HG02759 (cell line): ENCODE results near the gene TOB1.
"Not testable (repeated sequence)": the region's sequence is repeated elsewhere in the genome, so short reads cannot be mapped to it uniquely, and the experiment has no call there.

Experiments
- ATAC-seq: cut with Tn5 transposase; IDR thresholded peaks from one replicate; pipeline ENCODE4 v1.9.1; 2021; ENCODE audit warnings: mild to moderate bottlenecking, moderate library complexity; ENCODE audit not compliant: unreplicated experiment

The TOB1 gene

DNA sequence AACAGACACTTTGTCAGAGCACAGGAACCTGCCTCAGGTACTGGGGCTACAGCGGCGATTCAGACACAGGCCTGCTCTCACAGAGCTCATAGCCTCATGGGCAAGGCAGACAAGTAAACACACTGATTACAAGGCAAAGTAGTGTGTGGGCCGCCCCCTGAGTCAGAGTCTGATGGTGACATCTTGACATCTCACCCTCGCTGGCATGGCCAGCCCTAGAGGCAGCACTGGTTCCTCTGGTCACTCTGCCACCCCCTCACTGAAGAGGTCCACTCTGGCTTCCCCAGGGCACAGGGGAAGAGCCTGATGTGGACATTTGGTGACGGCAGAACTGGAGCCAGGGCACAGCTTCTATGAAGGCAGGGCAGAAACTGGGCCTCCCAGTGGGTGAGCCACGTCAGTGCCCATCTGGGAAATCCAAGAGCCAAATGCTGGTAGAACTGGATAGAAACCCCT is 32.9 kb upstream of the TOB1 start:
- no peak for ATAC-seq

DNA sequence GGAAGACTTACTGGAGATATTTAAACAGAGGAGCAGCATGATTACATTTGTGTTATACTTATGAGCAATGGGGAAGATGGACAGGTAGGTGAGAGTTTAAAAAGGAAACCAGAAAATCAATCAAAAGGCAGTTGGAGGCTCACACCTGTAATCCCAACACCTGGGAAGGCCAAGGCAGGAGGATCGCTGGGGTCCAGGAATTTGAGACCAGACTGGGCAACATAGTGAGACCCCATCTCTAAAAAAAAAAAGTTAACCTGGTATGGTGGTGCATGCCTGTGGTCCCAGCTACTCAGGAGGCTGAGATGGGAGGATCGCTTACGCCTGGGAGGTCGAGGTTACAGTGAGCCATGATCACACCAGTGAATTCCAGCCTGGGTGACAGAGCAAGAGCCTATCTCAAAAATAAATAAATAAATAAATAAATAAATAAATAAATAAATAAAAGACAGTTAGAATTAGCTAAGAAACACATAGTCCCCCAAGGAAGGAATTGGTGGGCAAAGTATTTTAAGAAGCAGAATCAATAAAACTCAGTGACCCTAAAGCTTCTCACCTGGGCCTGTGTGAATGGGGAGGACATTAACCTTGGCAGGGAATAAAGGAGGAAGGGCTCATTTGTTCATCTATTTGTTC is 32.3 kb upstream of the TOB1 start:
- no peak for ATAC-seq

DNA sequence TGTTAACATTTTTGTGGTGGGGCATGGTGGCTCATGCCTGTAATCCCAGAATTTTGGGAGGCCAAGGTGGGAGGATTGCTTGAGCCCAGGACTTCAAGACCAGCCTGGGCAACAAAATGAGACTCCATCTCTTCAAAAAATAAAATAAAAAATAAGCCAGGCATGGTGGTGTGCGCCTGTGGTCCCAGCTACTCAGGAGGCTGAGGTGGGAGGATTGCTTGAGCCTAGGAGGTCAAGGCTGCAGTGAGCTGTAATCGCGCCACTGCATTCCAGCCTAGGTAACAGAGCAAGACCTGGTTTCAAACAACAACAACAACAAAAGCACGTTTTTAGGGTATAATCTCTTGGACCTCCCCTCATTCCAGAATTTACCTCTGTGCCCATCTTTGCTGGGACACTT is 28.4 kb upstream of the TOB1 start:
- ATAC-seq: not testable (repeated sequence)

DNA sequence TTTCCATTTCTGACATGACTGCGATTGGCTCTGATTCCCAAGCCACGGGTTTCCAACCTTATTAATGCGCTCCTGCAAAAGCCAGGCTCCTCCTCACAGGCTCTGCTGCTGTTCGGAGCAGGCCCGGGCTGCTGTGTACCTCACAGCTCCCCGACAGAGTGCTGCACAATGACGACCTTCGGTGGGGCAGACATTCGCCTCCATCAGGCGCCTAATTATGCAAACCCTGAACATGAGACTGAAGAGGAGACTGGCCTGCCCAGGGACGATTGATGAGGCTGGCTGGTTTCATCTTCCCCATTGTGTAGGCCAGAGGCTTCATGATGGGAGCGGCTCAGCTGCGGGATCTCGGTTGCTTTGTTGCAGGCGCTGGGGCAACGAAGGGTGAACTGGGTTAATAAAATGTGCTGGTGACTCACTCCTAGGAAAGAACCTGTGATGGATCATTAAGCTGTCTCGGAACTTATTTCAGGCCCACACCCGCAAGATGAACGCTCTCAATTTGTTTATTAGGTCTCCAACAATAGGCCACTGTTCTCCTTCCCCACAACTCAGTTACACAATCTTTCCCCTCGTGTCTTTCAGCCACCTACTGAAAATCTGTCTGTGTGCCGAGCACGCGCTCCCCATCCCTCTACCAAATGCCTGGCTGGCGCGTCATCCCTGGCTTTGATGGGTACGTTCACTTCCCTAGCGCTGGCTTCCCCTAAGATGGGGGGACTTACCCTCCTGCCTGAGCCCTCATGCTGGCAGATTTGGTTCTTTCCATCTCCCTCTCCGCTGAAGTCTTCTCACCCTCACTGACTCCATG is 27.2 kb upstream of the TOB1 start:
- ATAC-seq: no peak

DNA sequence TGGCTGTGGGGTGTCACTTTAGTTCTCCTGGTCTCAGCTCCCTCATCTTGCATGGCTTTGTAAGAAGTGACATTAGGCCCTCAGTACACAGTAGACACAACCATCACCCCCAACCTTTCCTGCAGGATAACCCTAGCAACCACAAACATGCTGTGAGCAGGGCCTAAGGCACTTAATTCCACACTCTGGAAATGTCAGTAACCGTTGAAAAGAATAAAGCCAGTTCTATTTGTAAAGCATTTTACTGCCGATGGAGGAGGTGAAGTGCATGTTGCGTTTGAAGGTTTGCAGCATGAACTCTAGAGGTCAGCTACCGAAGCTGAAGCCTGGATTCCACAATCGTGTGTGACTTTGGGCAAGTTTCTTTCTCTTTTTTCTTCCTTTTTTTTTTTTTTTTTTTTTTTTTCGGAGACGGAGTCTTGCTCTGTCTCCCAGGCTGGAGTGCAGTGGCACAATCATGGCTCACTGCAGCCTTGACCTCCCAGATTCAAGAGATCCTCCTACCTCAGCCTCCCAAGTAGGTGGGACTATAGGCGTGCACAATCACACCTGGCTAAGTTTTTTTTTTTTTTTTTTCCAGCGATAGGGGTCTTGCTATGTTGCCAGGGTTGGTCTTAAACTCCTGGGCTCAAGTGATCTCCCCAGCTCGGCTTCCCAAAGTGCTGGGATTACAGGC is 26.1 kb upstream of the TOB1 start:
- no peak for ATAC-seq

DNA sequence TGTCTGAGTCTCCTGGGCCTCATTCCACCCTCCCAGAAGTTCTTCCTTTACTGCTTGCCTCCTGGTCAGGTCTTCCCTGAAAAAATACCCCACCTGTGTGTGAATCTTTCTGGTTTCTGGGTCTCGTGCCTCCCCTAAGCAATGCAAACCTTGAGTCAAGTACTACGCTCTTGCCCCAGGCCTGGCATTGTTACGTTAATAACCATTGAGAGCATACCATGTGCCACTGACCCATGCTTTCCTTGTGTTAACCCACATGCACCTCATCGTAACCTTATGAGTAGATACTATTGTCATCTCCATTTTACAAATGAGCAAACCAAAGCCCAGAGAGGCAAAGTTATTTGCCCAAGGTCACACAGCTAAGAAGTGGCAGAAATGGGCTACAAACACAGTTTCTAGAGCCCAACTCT is 25.4 kb upstream of the TOB1 start:
- ATAC-seq: no peak

DNA sequence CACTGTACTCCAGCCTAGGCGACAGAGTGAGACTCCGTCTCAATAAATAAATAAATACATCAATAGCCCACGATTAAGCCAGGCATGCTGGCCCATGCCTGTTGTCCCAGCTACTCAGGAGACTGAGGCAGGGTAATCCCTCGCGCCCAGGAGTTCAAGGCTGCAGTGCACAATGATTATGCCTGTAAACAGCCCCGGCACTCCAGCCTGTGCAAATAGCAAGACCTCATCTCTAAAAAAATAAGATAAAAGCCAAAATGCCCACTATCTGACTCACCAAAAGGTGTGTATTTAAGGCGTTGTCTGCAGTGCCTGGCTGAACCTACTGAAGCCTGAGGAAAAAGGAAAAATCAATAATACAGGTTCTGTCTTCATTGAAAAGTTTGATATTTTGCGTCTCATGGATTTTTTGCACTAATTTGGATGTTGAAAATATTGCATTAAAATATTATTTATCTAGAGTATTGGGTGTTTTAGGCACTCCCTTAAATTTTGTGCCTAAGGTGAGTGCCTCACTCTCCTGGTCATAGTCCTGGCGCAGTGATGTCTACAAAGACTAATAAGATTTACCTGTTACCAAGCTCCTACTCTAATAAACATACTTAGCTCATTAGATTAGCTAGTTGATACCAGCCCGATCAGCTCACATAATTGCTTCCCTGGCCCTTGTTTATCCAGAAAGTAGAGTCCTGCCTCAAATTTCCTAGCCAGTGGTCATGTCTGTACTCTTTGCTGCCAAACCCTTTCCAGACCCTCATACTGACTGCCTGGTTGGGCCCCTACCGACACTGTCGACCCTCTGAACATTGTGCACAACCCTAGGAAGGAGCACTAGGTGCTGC is 24.7 kb upstream of the TOB1 start:
- ATAC-seq: no peak

DNA sequence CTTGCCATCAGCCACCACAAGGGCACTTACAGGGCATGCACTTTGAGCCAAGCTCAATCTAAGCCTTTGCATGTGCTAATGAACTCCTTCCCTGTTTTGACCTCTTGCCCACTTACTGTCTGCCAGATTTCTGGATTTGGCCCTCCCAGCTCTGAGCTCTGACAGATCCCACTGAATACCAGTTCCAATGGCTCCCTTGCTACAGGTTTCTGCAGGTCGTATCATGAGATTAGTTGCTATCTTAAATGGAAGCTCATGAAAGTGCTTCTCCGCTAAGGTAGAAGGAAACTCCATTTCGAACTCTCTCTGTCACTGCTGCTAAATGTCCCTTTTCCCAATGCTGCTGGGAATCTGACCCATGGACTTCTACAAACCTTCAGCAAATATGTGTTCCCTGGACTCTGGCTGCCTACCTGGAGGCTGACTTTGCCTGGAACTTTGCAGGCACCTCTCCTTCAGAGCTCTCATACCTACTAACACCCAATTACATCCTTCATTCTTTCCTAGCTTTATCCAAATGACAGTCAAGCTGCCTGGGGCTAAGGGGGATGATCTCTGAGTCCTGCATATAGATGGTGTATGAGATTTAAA is 23.5 kb upstream of the TOB1 start:
- ATAC-seq: no peak

DNA sequence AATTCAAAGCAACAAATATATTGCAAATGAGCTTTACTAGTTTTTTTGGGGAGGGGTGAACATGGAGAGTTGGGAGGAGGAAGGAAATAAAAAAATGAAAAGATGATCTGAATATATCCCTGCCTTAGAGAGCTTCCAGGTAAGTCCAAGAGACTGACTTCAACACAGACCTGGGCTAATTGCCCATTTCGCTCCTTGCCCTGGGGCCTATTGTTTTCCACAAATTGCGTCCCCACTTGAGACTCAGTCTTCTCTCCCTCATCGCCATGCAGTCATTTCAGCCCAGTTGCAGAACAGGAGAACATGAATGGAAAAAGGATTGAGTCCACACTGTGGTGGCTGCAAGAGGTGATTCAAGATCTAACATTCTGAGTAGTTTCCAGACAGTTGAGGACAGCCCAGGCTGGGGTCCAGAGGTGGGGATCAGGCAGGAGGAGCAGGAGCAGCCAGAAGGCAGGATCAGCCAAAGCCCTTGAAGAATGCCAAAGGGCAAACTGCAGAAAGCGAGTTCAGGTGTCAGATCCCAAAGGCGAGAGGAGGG is 21.6 kb upstream of the TOB1 start:
- no peak for ATAC-seq

DNA sequence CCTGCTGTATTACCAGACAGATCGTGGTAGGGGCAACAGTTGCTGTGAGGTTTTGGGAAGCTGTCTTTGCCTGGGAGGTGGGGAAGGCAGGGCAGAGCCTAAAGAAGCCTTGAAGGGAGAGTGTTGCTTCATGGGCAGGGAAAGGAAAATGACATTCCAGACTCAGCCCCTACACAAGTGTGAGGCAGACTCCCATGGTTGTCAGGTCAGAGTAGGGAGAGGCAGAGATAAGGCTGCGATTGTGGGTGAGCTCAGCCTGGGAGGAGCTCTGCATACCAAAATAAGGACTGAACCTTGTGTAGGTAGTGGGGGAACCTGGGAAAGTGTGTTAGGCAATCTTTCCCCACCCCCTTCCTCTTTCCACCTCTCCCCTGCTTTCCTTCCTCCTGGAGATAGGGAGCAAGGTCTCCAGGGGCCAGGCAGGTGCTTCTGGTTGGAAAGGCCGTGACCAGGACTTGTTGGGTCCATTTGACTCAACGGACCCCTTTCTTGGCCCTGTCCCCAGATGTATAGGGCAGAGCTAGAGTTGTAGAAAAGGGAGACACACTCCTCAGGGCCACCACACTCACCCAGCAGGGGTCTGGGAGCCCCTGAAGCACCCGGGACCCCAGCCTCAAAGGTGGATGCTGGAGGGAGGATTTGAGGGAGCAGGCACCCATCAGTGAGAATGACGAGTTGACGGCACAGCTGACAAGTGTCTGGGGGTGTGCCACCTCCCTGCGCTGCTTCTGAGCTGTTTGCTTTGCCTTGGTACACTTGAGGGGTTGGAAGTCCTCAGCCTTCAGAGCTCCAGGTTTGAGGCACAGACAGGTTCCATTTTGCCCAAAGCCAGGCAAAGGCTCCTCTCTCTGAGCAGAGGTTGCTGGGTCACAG is 18.5 kb upstream of the TOB1 start:
- ATAC-seq: no peak

DNA sequence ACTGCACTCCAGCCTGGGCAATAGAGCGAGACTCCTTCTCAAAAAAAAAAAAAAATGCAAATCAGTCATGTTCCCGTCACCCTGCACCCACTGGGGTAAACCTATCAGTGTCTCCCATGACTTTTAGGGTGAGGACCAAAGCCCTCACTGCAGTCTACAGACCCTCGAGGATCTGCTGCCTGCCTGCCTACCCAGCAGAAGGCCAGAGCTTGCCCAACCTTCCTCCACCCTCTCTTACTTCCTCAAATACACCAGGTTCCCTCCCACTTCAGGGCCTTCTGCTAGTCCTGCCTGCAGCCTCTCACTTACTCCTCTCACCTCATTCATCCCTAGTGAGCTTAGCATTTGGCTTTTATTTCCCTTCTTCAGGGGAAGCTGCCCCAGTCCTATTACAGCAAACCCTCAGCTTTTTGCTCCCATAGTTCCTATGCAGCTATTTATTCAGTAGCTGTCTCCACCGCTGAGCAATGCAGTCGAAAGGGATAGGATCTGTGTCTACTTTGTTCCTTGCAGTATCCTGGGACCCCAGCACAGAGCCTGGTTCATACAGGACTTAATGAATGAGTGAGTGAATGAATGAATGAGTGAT is 17.8 kb upstream of the TOB1 start:
- no peak for ATAC-seq

DNA sequence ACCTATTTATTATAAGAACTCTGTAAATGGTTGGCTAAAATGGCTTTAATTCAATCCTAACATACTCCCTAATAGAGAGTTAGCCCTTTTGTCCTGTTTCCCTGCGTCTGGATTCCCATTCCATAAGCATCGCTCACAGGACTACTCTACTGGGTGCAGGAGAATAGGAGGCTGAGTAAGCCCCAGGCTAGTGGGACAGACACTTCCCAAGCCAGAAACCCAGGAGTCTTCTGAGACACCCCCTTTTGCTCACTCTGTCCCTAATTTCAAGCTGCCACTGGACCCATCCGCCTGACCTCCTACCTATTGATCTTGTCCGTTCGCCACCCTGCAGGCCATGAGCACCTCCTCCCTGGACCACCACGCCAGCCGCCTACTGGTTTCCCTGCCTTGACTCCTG is 16.7 kb upstream of the TOB1 start:
- ATAC-seq: no peak

DNA sequence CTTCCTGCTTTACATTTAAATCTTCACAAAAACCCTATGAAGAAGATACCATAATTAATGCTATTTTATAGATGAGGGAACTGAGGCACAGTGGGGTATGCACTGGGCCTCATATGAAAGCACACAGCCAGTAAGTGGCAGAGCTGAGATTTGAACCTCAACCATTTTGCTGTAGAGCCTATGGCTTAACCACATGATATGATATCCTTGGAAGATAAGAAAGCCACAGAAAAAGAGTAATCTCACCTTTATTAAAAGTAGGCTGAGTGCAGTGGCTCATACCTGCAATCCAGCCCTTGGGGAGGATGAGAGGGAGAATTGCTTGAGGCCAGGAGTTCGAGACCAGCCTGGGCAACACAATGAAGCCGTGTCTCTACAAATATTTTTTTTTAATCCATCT is 15.0 kb upstream of the TOB1 start:
- ATAC-seq: no peak

DNA sequence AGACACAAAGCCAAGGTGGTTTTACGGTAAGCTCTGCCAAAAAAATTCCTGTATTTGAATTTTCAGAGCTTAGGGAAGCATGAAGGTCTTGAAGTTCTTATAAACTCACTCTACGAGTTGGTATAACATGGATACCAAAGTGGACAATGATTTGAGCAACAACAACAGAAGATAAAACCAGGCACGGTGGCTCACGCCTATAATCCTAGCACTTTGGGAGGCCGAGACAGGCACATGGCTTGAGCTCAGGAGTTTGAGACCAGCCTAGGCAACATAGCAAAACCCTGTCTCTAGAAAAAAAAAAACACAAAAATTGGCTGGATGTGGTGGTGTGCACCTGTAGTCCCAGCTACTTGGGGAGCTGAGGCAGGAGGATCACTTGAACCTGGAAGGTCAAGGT is 12.9 kb upstream of the TOB1 start:
- ATAC-seq: no peak

DNA sequence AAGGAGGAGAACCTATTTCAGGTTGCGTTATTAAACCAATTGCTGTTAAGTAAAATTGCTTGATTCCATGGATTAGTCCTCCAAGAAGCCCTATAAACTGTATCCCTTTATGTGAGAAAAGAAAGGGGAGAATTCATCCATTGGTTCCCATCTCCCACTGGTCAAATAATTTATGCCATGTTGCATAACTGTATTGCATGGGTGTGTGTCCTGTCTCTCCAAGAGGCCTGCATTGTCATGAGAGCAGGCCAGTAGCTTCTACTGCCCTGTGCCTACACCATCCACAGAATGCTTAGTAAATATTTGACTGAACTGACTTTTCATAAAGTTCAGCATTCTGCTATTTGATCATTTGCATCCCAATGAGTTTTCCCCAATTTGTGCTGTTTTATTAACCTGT is 11.7 kb upstream of the TOB1 start:
- no peak for ATAC-seq

DNA sequence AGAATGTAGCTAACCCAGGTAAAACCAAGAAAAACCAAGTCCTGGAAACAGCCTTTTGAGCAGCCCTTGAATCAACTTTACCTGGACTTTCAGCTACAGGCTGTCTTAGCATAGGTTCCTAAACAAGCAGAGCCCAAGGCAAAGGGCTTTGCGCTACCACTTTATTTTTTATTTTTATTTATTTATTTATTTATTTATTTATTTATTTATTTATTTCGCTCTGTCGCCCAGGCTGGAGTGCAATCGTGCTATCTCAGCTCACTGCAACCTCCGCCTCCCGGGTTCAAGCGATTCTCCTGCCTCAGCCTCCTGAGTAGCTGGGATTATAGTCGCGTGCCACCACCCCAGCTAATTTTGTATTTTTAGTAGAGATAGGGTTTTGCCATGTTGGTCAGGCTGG is 10.9 kb upstream of the TOB1 start:
- ATAC-seq: not testable (repeated sequence)

DNA sequence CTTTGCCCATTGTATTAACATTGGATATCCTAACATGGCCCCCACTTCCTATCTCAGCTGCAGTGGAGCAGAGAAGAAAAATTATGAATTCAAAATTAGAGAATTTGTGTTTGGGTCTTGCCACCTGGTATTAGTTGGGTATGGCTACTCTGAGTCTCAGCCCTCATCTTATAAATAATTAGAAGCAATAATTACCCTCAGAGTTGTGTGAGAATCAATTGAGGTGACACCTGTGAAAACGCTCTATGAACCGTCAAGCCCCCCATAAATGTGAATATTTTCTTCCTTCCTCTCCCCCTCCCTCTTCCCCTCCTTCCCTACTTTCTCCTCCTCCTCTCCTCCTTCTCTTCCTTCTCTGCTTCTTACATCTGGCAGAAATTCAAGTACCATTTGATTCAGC is 8.9 kb upstream of the TOB1 start:
- no peak for ATAC-seq

DNA sequence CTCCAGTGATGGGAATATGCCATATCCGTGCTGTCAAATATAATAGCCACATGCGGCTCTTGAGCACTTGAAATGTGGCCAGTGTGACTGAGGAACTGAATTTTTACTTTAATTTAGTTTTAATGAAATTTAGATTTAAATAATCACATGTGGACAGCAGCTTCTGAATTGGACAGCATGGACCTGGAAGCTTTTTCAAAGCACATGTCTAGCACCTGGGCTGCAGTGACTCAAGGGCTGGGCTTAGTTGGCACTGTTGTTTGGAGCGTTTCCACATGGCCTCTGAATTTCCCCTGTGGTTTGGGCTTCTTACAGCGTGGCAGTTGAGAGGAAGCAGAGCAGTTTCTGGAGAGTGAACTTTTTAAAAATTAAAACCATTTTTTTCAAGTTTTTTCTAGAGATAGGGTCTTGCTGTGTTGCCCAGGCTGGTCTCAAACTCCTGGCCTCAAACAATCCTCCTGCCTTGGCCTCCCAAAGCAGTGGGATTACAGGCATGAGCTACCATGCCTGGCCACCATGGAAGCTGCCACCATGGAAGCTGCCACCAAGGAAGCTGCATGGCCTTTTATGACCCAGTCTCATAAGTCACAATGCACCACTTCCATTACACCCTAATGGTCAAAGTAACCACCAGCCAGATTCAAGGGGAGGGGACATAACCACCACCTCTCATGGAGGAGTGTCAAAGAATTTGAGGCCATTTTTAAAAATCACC is 6.7 kb upstream of the TOB1 start:
- ATAC-seq: no peak

DNA sequence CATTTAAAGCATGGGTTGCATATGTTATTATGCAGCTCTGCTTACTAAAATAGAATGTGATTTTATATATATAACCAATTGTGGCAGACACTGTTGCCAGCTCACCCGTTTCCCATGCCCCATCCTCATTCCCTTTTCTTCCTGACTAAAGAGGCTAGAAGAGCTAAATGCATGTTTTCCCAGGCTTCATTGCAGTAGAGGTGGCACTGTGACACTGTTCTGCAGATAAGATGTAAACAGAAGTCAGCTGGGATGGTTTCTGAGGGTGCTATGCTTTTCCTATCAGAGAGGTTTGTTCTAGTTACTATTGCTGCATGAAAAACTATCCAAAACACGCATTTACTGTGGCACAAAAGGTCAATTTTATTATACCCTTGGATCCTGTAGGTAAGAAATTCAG is 5.7 kb upstream of the TOB1 start:
- ATAC-seq: no peak
